Activated CD4-positive, CD25-positive, alpha-beta regulatory T cell treated with anti-CD3 and anti-CD28 coated beads, Interleukin-2, amount 50 U/mL, for 16 hours (primary cell): ENCODE results near the gene MAT1A.
"Not testable (repeated sequence)": the region's sequence is repeated elsewhere in the genome, so short reads cannot be mapped to it uniquely, and the experiment has no call there.

Experiments
- DNase-seq: peaks from one replicate; pipeline ENCODE4 v3.0.0-alpha.2; 2020; ENCODE audit warnings: low read depth, low spot score

MAT1A gene

DNA sequence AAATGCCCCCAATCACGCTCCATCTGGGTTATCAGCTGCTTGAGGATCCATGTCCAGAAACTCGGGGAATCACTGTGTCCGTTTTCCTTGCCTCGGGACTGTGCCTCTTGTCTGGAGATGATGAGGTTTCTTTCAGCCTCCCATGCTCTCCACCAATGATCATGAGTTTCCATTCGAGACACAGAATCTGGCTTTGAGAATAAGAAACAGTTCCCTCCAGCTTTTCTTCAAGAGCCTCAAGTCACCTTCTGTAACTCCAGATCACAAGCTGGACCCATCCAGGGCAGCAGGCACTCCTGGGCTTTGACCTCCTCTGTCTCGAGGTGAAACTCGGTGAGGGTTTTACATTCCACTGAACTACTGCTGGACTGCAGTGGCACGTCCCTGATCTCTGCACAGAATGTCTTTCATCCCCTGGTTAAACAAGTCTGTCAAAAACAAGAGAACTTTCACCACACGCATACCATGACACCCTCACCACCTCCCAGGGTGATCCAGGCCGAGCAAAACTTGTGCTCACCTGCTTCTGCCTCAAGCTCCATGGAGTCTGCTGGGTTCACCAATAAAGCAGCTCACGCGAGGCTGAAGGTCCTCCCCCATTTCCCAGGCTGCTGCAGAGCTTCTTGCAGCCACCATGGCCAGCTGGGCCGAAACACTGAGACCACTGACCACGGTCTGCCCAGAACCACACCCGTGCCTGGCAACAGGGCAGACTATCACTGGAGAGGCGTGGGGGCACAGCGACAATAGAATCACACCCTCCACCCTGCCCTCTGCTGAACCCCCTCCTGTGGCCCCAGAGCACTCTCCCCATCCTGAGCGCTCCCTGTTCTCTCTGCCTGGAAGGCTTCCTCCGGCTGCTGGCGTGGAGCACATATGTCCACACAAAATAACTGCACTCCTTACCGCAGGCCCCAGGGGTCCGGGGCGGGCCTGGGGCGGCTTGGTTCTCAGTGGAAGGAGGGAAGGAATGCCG is 25.1 kb downstream of the MAT1A start:
- DNase-seq: no peak

DNA sequence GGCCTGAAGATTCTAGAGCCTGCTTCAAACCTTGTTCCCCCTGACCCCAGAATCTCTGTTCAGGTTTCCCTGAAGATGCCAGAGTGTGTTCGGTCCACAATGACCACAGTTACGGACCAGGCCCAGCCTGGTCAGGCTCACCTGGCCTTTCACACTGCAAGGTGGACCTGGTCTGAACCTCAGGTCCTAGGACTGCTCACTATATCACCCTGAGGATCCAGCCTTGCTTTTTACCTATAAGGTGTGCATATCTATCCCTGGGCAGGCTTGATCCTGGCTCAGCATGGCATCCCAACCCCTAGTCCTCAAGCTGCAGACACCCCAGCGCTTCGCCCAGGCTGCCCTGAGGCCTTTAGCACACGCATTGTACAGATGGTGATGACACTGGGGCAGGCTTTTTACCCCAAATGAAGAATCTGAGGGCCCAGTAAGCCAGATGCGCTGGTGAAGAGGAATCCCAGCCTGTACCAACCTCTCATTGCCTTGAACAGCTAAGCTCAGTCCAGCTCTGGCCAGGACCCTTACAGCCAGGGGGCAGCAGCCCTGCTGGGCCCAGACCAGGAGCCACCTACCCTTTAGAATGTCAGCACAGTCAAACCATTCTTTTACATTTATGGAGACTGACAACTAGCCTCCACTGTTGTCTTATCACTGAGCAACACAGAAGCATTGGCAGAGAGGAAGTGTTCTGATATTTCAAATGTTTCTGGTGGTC is 28.0 kb downstream of the MAT1A start:
- DNase-seq: no peak

- no peak for DNase-seq
Observed at GRCh38 chr10:80260295-80261243, 28.9 kb downstream of the MAT1A start.

- no peak for DNase-seq
Observed at GRCh38 chr10:80259405-80259871, 30.0 kb downstream of the MAT1A start.

- not testable (repeated sequence) for DNase-seq
Observed at GRCh38 chr10:80256798-80257197, 32.7 kb downstream of the MAT1A start.

DNA sequence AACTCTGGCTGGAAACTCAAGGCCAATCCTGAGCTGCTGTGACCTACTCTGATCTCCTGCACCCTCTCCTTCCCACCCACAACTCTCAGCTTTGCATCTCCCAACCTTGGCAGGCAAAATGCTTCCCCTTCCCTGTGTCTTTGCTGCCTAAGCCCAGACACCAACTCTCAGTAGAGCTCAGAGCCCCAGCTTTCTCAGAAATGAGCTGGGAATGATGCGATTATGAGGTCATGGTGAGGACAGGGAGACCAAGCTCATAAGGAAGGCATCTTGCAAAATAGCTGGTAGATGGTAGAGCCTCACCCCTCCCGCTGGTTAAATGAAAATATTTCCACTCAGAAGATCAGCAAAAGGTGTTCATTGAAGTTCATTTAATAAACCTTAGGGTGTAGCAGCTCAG is 34.7 kb downstream of the MAT1A start:
- not testable (repeated sequence) for DNase-seq

GRCh38 chr10:80253963-80254271 is 35.5 kb downstream of the MAT1A start:
- not testable (repeated sequence) for DNase-seq

DNA sequence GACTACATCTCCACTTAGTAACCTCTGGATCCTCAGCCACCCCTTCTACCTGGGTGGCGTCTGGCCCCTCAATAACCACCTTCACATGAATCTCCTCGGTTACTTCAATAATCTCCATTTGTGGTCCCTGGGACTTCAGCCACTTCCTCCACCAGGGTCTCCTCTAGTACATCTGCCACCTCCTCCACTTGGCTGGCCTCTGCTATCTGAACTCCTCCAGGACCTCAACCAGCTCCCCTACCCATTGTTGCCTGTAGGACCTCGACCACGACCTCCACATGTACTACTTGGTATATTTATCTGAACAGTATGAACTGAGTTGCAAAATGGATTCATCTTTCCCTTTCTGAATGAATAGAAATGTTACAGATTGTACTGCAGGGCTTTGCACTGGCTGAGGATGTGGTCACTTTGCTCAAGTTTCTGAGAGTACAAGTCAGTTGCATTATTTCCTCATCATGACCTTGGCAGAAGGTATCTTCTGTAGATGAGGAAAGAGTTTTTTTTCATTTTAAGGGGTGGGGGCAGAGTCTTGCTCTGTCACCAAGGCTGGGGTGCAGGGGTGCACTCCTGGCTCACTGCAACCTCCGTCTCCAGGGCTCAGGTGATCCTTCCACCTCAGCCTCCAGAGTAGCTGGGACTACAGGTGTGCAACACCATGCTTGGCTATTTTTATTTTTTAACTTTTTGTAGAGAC is 36.0 kb downstream of the MAT1A start:
- DNase-seq: no peak

DNA sequence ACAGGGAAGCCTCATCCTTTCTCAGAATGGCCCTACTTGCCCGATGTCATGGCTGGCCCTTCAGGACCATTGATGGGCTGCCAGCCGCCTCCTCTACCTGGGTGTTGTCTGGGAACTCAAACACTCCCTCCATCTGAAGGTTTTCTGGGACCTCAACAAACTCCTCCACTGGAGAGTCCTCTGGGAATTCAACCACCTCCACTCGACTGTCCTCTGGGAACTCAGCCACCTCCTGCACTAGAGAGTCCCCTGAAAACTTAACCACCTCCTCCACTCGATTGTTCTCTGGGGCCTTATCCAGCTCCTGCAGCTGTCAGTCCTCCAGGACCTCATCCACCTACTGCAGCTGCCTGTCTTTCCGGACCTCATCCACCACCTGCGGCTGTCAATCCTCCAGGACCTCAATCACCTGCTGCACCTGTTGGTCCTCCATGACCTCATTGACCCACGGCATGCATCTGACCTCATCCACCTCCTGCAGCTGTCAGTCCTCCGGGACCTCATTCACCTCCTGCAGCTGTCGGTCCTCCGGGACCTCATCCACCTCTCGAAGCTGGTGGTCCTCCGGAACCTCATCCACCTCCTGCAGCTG is 37.1 kb downstream of the MAT1A start:
- DNase-seq: no peak

- DNase-seq: not testable (repeated sequence)
Observed at GRCh38 chr10:80251703-80252280, 37.7 kb downstream of the MAT1A start.

- not testable (repeated sequence) for DNase-seq
Observed at GRCh38 chr10:80250399-80250798, 39.1 kb downstream of the MAT1A start.

DNA sequence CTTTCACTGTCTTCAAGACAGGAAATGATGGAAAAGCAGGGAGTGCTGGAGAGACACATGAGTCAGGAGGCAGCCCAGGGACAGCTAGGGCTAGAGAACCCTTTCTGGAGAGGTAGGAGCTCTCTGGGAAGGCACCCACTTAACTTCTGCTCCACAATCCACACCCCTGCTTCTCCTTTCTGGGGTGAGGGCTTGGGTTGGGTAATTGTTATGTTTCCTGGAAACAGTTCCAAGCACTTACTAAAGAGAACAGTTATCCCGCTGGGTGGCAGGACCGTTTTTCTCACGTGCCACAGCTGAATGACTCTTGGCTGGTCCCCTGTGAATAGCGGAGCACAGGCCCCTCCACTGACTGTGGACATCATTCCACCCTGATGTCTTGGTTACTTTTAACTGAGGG is 39.6 kb downstream of the MAT1A start:
- not testable (repeated sequence) for DNase-seq

DNA sequence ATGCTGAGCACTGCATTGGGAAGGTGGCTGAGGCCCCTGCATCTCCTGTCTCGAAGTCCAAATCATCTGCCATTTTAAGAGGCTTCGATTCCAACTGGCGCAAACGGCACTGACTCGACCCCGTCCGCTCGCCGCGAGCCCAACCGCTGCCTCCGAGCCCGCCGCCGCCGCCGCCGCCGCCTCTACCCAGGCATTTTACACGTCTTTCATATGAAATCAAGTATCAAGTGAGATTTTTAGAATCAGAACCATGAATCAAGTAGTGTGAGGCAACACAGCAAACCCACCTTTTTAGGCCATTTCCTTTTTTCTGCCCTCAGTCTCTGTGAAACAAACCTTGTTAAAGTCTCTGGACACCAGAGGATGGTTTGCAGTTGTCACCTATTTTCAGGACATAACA is 41.8 kb downstream of the MAT1A start:
- not testable (repeated sequence) for DNase-seq

DNA sequence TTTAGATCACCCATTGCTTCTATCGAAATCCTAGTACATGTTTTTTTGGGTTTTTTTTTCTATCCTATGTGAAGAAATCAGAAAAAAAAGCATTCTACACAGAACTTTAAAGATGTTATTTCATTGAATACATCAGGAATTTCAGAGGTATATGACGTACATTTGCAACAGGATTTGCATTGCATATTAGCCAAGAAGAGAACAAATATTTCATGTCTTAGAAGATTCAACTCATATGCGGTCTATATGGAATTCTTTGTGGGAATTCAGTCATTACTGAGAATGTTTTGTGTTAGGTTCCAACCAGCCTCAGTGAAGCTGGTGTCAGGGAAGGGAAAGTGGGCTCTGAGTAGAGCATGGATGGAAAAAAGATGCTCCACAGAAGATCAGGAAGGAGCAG is 45.1 kb downstream of the MAT1A start:
- not testable (repeated sequence) for DNase-seq

- DNase-seq: not testable (repeated sequence)
Observed at GRCh38 chr10:80242341-80242740, 47.1 kb downstream of the MAT1A start.

DNA sequence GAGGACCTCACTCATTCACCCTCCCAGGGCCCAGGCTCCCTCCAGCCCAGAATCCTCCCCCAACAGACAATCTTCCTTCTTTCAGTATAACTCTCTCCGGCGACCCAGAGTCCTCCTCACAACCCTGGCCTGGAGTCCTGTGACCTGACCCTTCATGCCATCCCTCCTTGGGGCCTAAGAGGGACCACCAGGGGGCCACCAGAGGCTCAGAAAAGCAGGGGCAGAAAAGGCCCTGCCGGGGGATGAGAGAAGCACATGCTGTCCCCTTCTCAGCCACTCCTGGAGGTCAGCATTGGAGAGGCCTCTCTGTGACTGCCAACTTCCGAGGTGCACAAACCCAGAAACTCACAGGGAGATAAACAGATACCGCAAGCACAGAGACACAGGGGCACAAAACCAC is 53.0 kb downstream of the MAT1A start:
- not testable (repeated sequence) for DNase-seq

GRCh38 chr10:80234331-80235235 is 54.9 kb downstream of the MAT1A start:
- DNase-seq: not testable (repeated sequence)

DNA sequence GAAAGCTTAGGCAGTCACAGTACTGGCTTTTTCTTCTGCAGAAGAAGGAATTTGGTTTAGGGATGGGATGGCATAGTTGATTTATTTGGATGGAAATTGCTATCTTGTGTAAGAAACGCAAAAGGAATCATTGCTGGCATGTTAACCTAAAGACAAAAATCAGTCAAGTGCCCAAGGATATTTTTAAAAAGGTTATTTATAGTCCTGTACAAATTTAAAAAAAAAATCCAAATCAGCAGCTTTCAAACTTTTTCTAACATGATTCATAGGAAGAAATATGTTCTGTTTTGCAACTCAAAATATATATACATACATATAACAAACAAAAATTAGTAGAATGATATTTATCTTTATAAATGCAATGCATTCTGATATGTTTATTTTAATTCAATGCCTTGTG is 55.6 kb downstream of the MAT1A start:
- DNase-seq: not testable (repeated sequence)

- DNase-seq: not testable (repeated sequence)
Observed at GRCh38 chr10:80226723-80227122, 62.7 kb downstream of the MAT1A start.
